ENCODE results near the gene NME7.
A peak's percentile ranks its signal among the peaks of the same experiment; 100 is the strongest.
"Not testable (repeated sequence)": the region's sequence is repeated elsewhere in the genome, so short reads cannot be mapped to it uniquely, and the experiment has no call there.

NME7 gene

GRCh38 chr1:169212088-169212487, 155.5 kb downstream of the NME7 start:
- no peak for DNase-seq

GRCh38 chr1:169207797-169208520, 159.6 kb downstream of the NME7 start:
- no peak for DNase-seq

- DNase-seq = no peak
Measured at GRCh38 chr1:169204157-169204556, 163.4 kb downstream of the NME7 start.

GRCh38 chr1:169202791-169203665, 164.6 kb downstream of the NME7 start:
- no peak for DNase-seq

GRCh38 chr1:169201084-169201619, 166.4 kb downstream of the NME7 start:
- peak; percentile 73 for DNase-seq

GRCh38 chr1:169200319-169200718, 167.3 kb downstream of the NME7 start:
- no peak for DNase-seq

- no peak for DNase-seq
Measured at GRCh38 chr1:169196581-169196980, 171.0 kb downstream of the NME7 start.

- DNase-seq = no peak
Measured at GRCh38 chr1:169196161-169196560, 171.4 kb downstream of the NME7 start.

GRCh38 chr1:169193191-169193850, 174.3 kb downstream of the NME7 start:
- DNase-seq = no peak

- DNase-seq = no peak
Measured at GRCh38 chr1:169186106-169186505, 181.5 kb downstream of the NME7 start.

GRCh38 chr1:169184812-169185211, 182.8 kb downstream of the NME7 start:
- no peak for DNase-seq

- DNase-seq = no peak
Measured at GRCh38 chr1:169180174-169180573, 187.4 kb downstream of the NME7 start.

- not testable (repeated sequence) for DNase-seq
Measured at GRCh38 chr1:169179431-169179830, 188.2 kb downstream of the NME7 start.

- no peak for DNase-seq
Measured at GRCh38 chr1:169175461-169175860, 192.1 kb downstream of the NME7 start.

GRCh38 chr1:169163059-169163458, 204.5 kb downstream of the NME7 start:
- DNase-seq = peak; percentile 49

GRCh38 chr1:169161496-169162194, 206.0 kb downstream of the NME7 start:
- DNase-seq = peak; percentile 16

GRCh38 chr1:169160845-169161495, 206.6 kb downstream of the NME7 start:
- peak; percentile 54 for DNase-seq

- DNase-seq = no peak
Measured at GRCh38 chr1:169156580-169156979, 211.0 kb downstream of the NME7 start.

GRCh38 chr1:169155675-169156074, 211.9 kb downstream of the NME7 start:
- no peak for DNase-seq

GRCh38 chr1:169151338-169151837, 216.2 kb downstream of the NME7 start:
- no peak for DNase-seq

- DNase-seq = no peak
Measured at GRCh38 chr1:169150641-169151337, 216.8 kb downstream of the NME7 start.
